Prostate gland (tissue), 2 donors: ENCODE results near the gene ONECUT3. TPM values are rescaled to one million over a fixed set of nuclear protein-coding genes. Genes with fewer than 3 reads are reported as not detected.

ENCODE experiments used
- DNase-seq: peaks from one replicate; pipeline ENCODE4 v3.0.0-alpha.2; 2019; ENCODE audit warnings: low spot score
- H3K27ac ChIP-seq, 2 donors: fragments of 200-600 bp; sonication (generic); 2 replicates each; pipeline ENCODE4 v1.5.1; 2017 to 2019
- H3K27me3 ChIP-seq: fragments of 200-600 bp; sonication (generic); replicated peaks from 2 replicates; pipeline ENCODE4 v1.5.1; 2019; ENCODE audit not compliant: insufficient read depth
- H3K36me3 ChIP-seq, 2 donors: fragments of 200-600 bp; sonication (generic); 1 replicate in 1 of 2; 2 replicates in 1 of 2; pipeline versions ENCODE4 v1.5.1 to v1.8.1; 2017 to 2019
- H3K4me1 ChIP-seq: fragments of 200-600 bp; sonication (generic); replicated peaks from 2 replicates; pipeline ENCODE4 v1.5.1; 2019
- H3K4me3 ChIP-seq, 2 donors: fragments of 200-600 bp; sonication (generic); 2 replicates each; pipeline ENCODE4 v1.5.1; 2017 to 2019
- H3K9me3 ChIP-seq: fragments of 200-600 bp; sonication (generic); 2 replicates; pipeline ENCODE4 v1.5.1; 2017
- CTCF ChIP-seq, 4 experiments: fragments of 200-600 bp in 2 of 4; fragments of 450-650 bp in 2 of 4; sonication (generic) in 2 of 4; IDR thresholded peaks; 1 replicate in 3 of 4; 2 replicates in 1 of 4; pipeline ENCODE4 v1.5.1; 2016 to 2019; ENCODE audit warnings: antibody characterized with exemption in 4 of 4, mild to moderate bottlenecking in 2 of 4, moderate library complexity in 2 of 4
- POLR2A ChIP-seq: fragments of 450-650 bp; IDR thresholded peaks from one replicate; pipeline ENCODE4 v1.6.1; 2016; ENCODE audit warnings: antibody characterized with exemption, mild to moderate bottlenecking
- POLR2AphosphoS5 ChIP-seq: sonication (generic); formaldehyde crosslinking; IDR thresholded peaks from one replicate; pipeline ENCODE4 v1.6.1; 2017; ENCODE audit warnings: antibody characterized with exemption
- WGBS: methylation state at CpG from one replicate; pipeline ENCODE4 v1.1.5; 2018; 5-methylcytosine and 5-hydroxymethylcytosine counted together
- intact Hi-C: fragments of 100-400 bp; cut with DNase I; formaldehyde crosslinking; loops from one replicate; pipeline ENCODE4 v1.14.2; 2022
- total RNA-seq, 2 donors: library from RNA; depleted of rRNA; stranded (reverse); fragments of >200 nt; gene quantifications; one replicate each; pipeline ENCODE4 v1.1.0, GENCODE V29; 2016

ONECUT3 gene
- total RNA-seq, 2 donors from 2014 or later: not detected

- Histone ChIP-seq H3K36me3 (no peaks in the 10 kb centered on the region), H3K9me3 (no peaks in the 10 kb centered on the region), H3K27me3 (peaks cover 45% of the 10 kb centered on the region), H3K4me1 (peaks cover 3% of the 10 kb centered on the region), H3K4me3 (no peak overlapping the region), H3K27ac (no peak overlapping the region)
- TF ChIP-seq POLR2AphosphoS5 (no peak), CTCF (IDR thresholded peaks at IDR 0.05) (no peak), POLR2A (no peak)
- intact Hi-C loops: no loop called here
- WGBS: 9% methylated on average over 14 of the region's 19 CpGs
- DNase-seq: no peak
Observed at GRCh38 chr19:1744822-1745563, 8.3 kb upstream of the ONECUT3 start.

GRCh38 chr19:1745589-1746031 is 7.7 kb upstream of the ONECUT3 start:
- 1% methylated on average over 14 of the region's 14 CpGs for WGBS
- intact Hi-C loops: no loop called here
- no peaks in the 10 kb centered on the region for H3K9me3 ChIP-seq
- peaks cover 51% of the 10 kb centered on the region for H3K27me3 ChIP-seq
- H3K36me3 ChIP-seq: no peaks in the 10 kb centered on the region
- H3K27ac ChIP-seq: no peak overlapping the region
- TF ChIP-seq POLR2AphosphoS5: no peak
- no peak for TF ChIP-seq POLR2A
- TF ChIP-seq CTCF (IDR thresholded peaks at IDR 0.05): no peak
- H3K4me1 ChIP-seq: peaks cover 3% of the 10 kb centered on the region
- no peak overlapping the region for H3K4me3 ChIP-seq
- DNase-seq: no peak

GRCh38 chr19:1746401-1747284 is 6.7 kb upstream of the ONECUT3 start:
- no peak for DNase-seq
- intact Hi-C loops: no loop called here
- no peaks in the 10 kb centered on the region for H3K9me3 ChIP-seq

GRCh38 chr19:1747285-1748114 is 5.8 kb upstream of the ONECUT3 start:
- no peak overlapping the region for H3K27ac ChIP-seq
- H3K4me3 ChIP-seq: no peak overlapping the region
- TF ChIP-seq POLR2A (no peak), POLR2AphosphoS5 (no peak), CTCF (IDR thresholded peaks at IDR 0.05) (no peak)
- no peak for DNase-seq
- no peaks in the 10 kb centered on the region for H3K36me3 ChIP-seq
- intact Hi-C loops: no loop called here
- WGBS: 5% methylated on average over 19 of the region's 22 CpGs
- H3K9me3 ChIP-seq: no peaks in the 10 kb centered on the region
- peaks cover 69% of the 10 kb centered on the region for H3K27me3 ChIP-seq
- H3K4me1 ChIP-seq: peaks cover 3% of the 10 kb centered on the region

More at GRCh38 chr19:1746401-1747284, 6.7 kb upstream of the ONECUT3 start:
- H3K4me3 ChIP-seq: no peak overlapping the region
- WGBS: 4% methylated on average over 31 of the region's 31 CpGs
- no peaks in the 10 kb centered on the region for H3K36me3 ChIP-seq
- H3K4me1 ChIP-seq: peaks cover 3% of the 10 kb centered on the region
- no peak for TF ChIP-seq CTCF (IDR thresholded peaks at IDR 0.05)
- no peak for TF ChIP-seq POLR2AphosphoS5
- TF ChIP-seq POLR2A: no peak
- H3K27ac ChIP-seq: no peak overlapping the region
- H3K27me3 ChIP-seq: peaks cover 61% of the 10 kb centered on the region
